ENCODE results near the gene ZNF853.
"Not testable (repeated sequence)": the region's sequence is repeated elsewhere in the genome, so short reads cannot be mapped to it uniquely, and the experiment has no call there.

ZNF853 gene

DNA sequence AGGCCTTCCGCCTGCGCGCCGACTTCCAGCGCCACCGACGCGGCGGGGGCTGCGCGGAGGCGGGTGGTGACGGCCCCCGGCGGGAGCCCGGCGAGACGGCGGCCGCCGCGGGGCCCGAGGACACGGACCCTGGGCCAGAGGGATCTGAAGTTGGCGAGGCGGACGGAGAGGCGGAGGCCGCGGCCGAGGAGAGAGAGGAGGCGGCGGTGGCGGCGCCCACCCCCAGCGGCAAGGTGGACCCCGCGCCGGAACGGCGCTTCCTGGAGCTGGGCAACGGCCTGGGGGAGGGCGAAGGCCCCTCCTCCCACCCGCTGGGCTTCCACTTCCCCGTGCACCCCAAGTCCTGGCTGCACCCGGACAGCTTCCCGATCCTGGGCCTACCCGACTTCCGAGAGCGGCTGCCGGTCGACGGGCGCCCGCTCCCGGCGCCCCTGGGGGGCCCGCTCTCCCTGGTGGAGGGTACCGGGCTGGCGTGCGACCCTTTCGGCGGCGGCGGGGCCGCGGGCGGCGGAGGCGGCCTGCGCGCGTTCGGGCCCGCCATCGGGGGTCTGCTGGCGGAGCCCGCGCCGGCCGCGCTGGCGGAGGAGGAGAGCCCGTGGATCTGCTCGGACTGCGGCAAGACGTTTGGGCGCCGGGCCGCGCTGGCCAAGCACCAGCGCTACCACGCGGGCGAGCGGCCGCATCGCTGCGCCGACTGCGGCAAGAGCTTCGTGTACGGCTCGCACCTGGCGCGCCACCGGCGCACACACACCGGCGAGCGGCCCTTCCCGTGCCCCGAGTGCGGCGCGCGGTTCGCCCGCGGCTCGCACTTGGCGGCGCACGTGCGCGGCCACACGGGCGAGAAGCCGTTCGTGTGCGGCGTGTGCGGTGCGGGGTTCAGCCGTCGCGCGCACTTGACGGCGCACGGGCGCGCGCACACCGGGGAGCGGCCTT is 37.9 kb downstream of the ZNF853 start:
- DNase-seq, result no peak

DNA sequence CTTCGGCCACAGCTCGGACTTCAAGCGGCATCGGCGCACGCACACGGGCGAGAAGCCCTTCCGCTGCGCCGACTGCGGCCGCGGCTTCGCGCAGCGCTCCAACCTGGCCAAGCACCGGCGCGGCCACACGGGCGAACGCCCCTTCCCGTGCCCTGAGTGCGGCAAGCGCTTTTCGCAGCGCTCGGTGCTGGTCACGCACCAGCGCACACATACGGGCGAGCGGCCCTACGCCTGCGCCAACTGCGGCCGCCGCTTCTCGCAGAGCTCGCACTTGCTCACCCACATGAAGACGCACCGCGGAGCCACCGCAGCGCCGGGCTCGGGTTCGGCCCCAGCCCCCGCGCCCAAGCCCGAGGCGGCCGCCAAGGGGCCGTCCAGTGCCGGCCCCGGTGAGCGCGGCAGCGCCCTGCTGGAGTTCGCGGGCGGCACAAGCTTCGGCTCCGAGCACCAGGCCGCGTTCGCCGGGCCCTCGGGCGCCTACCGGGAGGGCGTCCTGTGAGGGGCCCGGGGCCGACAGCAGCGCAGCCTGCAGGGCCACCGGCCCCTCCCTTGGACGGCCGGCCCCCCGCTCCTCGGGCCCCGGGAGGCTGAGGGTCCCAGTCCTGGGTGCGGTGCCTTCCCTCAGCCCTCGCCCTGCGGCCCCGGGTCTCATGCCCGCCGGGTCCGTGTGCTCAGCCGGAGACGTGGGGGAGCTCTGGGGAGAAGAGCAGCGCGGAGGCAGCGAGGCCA is 38.9 kb downstream of the ZNF853 start:
- no peak for DNase-seq

DNA sequence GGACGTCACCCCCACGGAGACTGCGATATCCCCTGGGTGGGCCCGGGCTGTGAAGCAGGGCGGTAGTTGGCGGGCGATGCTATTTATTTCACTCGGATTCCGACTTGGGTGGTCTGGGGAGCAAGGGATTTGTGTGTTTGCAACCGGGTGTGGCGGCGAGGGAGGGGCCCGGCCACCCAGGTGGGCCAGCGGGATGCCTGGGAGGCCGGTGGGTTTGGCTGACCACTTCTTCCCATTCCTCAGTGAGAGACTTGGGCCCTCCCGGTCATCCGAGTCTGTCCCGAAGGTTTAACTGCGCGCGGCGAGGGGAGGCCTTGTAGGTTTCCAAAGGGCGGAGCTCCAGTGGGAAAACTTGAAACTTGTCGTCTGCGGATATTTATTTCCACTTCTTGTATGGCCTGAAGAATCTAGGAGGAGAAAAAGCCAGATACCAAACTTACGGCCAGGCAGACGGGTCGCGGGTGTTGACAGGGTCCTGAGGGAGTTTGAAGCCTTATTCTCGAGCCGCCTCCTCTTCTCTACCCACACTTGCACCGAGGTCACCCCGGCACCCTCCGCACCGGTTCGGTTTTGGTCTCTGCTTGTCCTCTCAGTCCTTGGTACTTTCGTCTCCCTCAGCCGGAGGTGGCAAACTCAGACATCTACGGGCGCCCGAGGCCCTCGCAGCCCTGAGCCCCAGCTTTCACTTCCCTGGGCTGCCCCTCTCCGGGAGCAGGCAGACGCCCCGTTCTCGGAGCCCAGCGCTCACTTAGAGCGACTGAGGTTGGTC is 39.6 kb downstream of the ZNF853 start:
- DNase-seq, result no peak

DNA sequence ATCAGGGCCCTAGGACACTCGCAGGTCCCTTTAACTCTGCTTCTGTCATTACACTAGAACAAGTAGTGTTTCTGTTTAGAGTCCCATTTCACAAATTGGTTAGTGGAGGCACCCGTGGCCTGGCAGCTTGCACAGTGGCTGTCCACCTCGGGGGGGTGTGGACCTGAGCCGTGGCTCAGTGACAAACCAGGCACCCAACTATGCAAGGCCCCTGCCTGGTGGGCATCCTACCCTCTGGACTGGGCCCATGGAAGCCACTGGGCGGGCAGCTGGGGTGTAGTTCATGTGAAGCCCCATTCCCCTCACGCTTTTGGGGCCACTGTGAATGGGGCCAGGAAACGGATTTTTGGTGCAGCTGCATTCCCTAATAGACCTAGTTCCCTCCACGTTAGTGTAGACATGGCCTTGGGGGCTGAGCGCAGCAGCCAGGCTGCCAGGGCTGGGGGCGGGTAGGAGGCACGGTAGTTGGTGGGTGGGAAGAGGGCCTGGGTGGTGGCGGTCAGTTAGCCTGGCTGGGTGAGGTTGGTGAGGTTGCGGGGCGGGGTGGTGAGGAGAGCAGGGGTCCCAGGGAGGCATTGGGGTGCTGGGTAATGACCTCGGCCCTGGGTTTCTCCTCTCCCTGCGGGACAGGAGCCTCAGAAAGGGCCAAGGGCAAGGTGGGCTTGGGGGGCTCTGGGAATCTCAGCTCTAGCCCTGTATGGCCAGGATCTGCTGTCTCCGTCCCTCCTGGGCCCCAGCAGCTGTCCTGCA is 40.4 kb downstream of the ZNF853 start:
- DNase-seq, result no peak

DNA sequence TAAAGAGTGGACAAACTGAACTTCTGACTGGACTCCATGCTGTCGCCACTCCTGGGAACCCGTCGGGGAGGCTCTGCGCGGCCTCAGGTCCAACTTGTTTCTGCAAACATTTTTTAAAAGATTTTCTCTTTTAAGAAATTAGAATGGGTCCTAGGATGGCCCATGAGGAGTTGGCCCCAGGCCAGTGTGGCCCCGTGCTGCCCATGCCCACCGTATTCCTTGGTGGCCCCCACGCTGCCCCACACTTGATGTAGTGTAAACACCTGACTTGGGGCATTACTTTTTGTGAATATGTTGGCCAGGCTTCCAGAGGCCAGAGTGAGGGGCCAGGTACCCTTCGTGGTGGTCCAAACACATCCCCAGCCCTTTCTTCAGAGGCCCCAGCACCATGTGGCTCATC is 41.0 kb downstream of the ZNF853 start:
- DNase-seq, result no peak

DNA sequence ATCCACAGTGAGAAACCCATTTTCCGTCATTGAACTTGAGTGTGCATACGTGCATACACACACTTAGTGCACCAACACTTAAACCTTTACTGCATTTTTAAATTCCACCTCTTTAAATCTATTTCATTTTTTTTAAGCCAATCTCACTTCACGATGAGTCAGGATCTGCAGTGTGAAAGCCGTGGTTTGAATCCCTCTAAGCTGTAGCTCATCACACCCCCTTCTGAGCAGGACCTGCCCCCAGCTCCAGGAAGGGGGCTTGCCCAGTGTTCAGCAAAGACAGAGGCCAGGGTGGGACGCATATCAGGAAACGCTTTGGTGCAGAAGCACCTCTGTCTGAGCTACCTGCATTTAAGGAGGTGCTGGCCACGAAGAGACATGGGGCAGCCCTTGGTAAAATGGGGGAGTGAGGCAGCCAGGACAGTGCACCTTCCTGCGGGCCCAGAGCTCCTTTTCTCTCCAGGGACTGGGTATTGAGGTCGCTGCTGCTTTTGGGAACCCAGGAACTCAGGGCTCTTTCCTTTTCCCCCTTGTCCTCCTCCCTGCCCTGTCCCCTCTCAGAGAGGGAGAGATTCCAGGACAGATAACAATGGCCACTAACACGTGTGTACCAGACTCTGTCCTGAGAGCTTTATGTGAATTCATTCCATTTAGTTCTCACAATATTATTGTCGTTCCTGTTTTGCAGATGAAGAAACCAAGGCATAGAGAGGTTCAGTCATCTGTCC is 43.4 kb downstream of the ZNF853 start:
- no peak for DNase-seq

DNA sequence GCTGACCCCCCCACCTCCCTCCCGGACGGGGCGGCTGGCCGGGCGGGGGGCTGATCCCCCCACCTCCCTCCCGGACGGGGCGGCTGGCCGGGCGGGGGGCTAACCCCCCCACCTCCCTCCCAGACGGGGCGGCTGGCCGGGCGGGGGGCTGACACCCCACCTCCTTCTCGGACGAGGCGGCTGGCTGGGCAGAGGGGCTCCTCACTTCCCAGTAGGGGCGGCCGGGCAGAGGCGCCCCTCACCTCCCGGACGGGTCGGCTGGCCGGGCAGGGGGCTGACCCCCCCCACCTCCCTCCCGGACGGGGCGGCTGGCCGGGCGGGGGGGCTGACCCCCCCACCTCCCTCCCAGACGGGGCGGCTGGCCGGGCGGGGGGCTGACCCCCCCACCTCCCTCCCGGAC is 55.4 kb downstream of the ZNF853 start:
- not testable (repeated sequence) for DNase-seq

Measured in fibroblast of skin of right quadriceps (primary cell).